Stimulated activated naive CD8-positive, alpha-beta T cell treated with anti-CD3 and anti-CD28 coated beads, Interleukin-15, Interleukin-2, amounts not matched to agents 100 ng/mL and 50 ng/mL, for 24 hours (primary cell): ENCODE results near the gene CSNK2A1.

Source experiments
- H3K27ac Mint-ChIP-seq: one replicate; pipeline ENCODE4 v1.8.0; 2021; ENCODE audit warnings: mild to moderate bottlenecking, mixed read lengths
- H3K27me3 Mint-ChIP-seq: one replicate; pipeline ENCODE4 v1.8.0; 2021; ENCODE audit warnings: mixed read lengths
- H3K36me3 Mint-ChIP-seq: one replicate; pipeline ENCODE4 v1.8.0; 2021; ENCODE audit warnings: low read depth, mixed read lengths
- H3K4me1 Mint-ChIP-seq: one replicate; pipeline ENCODE4 v1.8.0; 2021; ENCODE audit warnings: low read depth, mixed read lengths
- H3K4me3 Mint-ChIP-seq: one replicate; pipeline ENCODE4 v1.8.0; 2021; ENCODE audit warnings: mild to moderate bottlenecking, mixed read lengths
- H3K9me3 Mint-ChIP-seq: one replicate; pipeline ENCODE4 v1.8.0; 2021; ENCODE audit warnings: mixed read lengths

CSNK2A1 gene

GRCh38 chr20:573414-574296, 30.1 kb upstream of the CSNK2A1 start:
- Mint-ChIP-seq H3K4me3 (no peak overlapping the region), H3K9me3 (no peaks in the 10 kb centered on the region), H3K4me1 (peaks cover 2% of the 10 kb centered on the region), H3K27me3 (peaks cover 45% of the 10 kb centered on the region), H3K27ac (no peak overlapping the region), H3K36me3 (no peaks in the 10 kb centered on the region)

- Mint-ChIP-seq H3K27me3 (peaks cover 47% of the 10 kb centered on the region), H3K4me3 (no peak overlapping the region), H3K36me3 (no peaks in the 10 kb centered on the region), H3K27ac (no peak overlapping the region), H3K9me3 (no peaks in the 10 kb centered on the region), H3K4me1 (peaks cover 4% of the 10 kb centered on the region)
These were observed 29.1 kb upstream of the CSNK2A1 start for GRCh38 chr20:572727-573126.

GRCh38 chr20:571754-572441, 28.3 kb upstream of the CSNK2A1 start:
- no peaks in the 10 kb centered on the region for H3K36me3 Mint-ChIP-seq
- H3K9me3 Mint-ChIP-seq, result no peaks in the 10 kb centered on the region
- peaks cover 4% of the 10 kb centered on the region for H3K4me1 Mint-ChIP-seq
- no peak overlapping the region for H3K27ac Mint-ChIP-seq
- H3K4me3 Mint-ChIP-seq, result no peak overlapping the region
- H3K27me3 Mint-ChIP-seq, result peaks cover 52% of the 10 kb centered on the region

GRCh38 chr20:568673-569415, 25.3 kb upstream of the CSNK2A1 start:
- Mint-ChIP-seq H3K4me1 (peaks cover 4% of the 10 kb centered on the region), H3K27ac (no peak overlapping the region), H3K4me3 (no peak overlapping the region), H3K27me3 (peaks cover 41% of the 10 kb centered on the region), H3K9me3 (no peaks in the 10 kb centered on the region), H3K36me3 (no peaks in the 10 kb centered on the region)

GRCh38 chr20:568097-568652, 24.6 kb upstream of the CSNK2A1 start:
- no peak overlapping the region for H3K27ac Mint-ChIP-seq
- no peaks in the 10 kb centered on the region for H3K36me3 Mint-ChIP-seq
- H3K4me3 Mint-ChIP-seq, result no peak overlapping the region
- peaks cover 34% of the 10 kb centered on the region for H3K27me3 Mint-ChIP-seq
- no peaks in the 10 kb centered on the region for H3K9me3 Mint-ChIP-seq
- H3K4me1 Mint-ChIP-seq, result peaks cover 4% of the 10 kb centered on the region

DNA sequence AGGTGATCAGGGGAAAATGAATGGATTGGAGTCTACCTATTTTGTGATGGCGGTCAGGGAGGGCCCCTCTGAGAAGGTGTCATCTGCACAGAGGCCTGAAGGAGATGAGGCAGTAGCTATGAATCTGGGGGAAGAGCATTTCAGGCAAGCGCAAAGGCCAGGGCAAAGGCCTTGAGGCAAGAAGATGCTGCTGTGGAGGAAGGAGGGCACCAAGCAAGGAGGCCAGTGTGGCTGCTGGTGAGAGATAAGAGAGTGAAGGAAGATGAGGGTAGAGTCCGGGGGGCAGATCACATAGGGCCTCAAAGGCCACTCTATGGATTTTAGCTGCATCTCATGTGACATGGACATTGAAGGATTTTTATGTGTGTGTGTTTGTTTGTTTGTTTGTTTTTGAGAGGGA, 20.6 kb upstream of the CSNK2A1 start:
- Mint-ChIP-seq H3K27me3 (peaks cover 24% of the 10 kb centered on the region), H3K27ac (no peak overlapping the region), H3K36me3 (no peaks in the 10 kb centered on the region), H3K9me3 (no peaks in the 10 kb centered on the region), H3K4me1 (peaks cover 4% of the 10 kb centered on the region), H3K4me3 (no peak overlapping the region)

DNA sequence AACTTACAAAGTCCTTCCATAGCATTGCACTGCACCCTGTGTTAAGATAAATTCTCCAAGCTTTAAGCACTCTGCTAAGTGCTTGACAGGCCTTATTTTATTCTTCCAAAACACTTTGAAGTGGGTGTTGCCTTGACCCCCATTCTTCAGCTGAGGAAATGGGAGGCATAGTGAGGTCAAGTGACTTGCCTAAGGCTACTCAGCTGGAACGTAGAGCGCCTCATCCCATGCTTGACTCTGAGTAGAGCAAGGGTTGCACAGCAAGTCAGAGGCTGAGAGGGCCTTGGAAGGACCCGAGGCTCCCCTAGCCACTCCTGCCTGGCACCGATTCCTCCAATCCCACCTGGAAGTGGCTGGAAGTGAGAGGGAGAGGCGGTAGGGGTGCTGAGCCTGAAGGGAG, 19.6 kb upstream of the CSNK2A1 start:
- H3K27me3 Mint-ChIP-seq, result peaks cover 18% of the 10 kb centered on the region
- H3K4me1 Mint-ChIP-seq, result no peaks in the 10 kb centered on the region
- H3K9me3 Mint-ChIP-seq, result no peaks in the 10 kb centered on the region
- no peaks in the 10 kb centered on the region for H3K36me3 Mint-ChIP-seq
- no peak overlapping the region for H3K27ac Mint-ChIP-seq
- no peak overlapping the region for H3K4me3 Mint-ChIP-seq

GRCh38 chr20:562232-562897, 18.8 kb upstream of the CSNK2A1 start:
- Mint-ChIP-seq H3K27me3 (peaks cover 17% of the 10 kb centered on the region), H3K36me3 (no peaks in the 10 kb centered on the region), H3K9me3 (no peaks in the 10 kb centered on the region), H3K4me1 (no peaks in the 10 kb centered on the region), H3K27ac (no peak overlapping the region), H3K4me3 (no peak overlapping the region)

GRCh38 chr20:561437-562231, 18.0 kb upstream of the CSNK2A1 start:
- no peak overlapping the region for H3K27ac Mint-ChIP-seq
- no peak overlapping the region for H3K4me3 Mint-ChIP-seq
- H3K4me1 Mint-ChIP-seq, result no peaks in the 10 kb centered on the region
- H3K36me3 Mint-ChIP-seq, result no peaks in the 10 kb centered on the region
- peaks cover 10% of the 10 kb centered on the region for H3K27me3 Mint-ChIP-seq
- no peaks in the 10 kb centered on the region for H3K9me3 Mint-ChIP-seq

- H3K4me1 Mint-ChIP-seq, result no peaks in the 10 kb centered on the region
- H3K27me3 Mint-ChIP-seq, result peaks cover 10% of the 10 kb centered on the region
- H3K36me3 Mint-ChIP-seq, result no peaks in the 10 kb centered on the region
- H3K27ac Mint-ChIP-seq, result no peak overlapping the region
- H3K9me3 Mint-ChIP-seq, result no peaks in the 10 kb centered on the region
- H3K4me3 Mint-ChIP-seq, result no peak overlapping the region
These were observed 17.1 kb upstream of the CSNK2A1 start for GRCh38 chr20:560680-561079.

GRCh38 chr20:558117-558516, 14.5 kb upstream of the CSNK2A1 start:
- Mint-ChIP-seq H3K4me3 (no peak overlapping the region), H3K27me3 (peaks cover 28% of the 10 kb centered on the region), H3K9me3 (no peaks in the 10 kb centered on the region), H3K36me3 (no peaks in the 10 kb centered on the region), H3K27ac (no peak overlapping the region), H3K4me1 (no peaks in the 10 kb centered on the region)

- H3K36me3 Mint-ChIP-seq, result no peaks in the 10 kb centered on the region
- no peaks in the 10 kb centered on the region for H3K9me3 Mint-ChIP-seq
- H3K27ac Mint-ChIP-seq, result no peak overlapping the region
- no peaks in the 10 kb centered on the region for H3K4me1 Mint-ChIP-seq
- H3K4me3 Mint-ChIP-seq, result no peak overlapping the region
- peaks cover 33% of the 10 kb centered on the region for H3K27me3 Mint-ChIP-seq
These were observed 13.4 kb upstream of the CSNK2A1 start for GRCh38 chr20:556984-557383.

- Mint-ChIP-seq H3K36me3 (no peaks in the 10 kb centered on the region), H3K27ac (no peak overlapping the region), H3K4me1 (no peaks in the 10 kb centered on the region)
These were observed 12.4 kb upstream of the CSNK2A1 start for GRCh38 chr20:555976-556385.

DNA sequence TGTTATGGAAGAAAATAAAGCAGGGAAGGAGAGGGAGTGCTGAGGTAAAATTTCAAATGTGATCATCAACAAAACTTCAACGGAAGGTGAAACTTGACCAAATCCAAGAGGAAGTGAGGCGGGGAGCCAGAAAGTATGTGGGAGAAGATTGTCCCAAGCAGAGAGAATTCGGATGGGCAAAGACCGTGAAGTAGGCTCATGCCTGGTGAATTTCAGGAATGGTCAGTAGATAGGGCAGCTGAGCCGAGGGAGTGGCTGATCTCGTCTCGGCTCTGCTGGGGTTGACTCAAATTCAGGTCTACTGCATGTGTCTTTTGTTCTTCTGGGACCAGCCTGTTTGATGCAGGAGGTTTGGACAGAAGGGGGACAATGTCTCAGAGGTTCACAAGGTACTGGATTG, 7.0 kb upstream of the CSNK2A1 start:
- Mint-ChIP-seq H3K9me3 (no peaks in the 10 kb centered on the region), H3K4me3 (no peak overlapping the region), H3K4me1 (no peaks in the 10 kb centered on the region), H3K36me3 (no peaks in the 10 kb centered on the region), H3K27me3 (peaks cover 56% of the 10 kb centered on the region), H3K27ac (no peak overlapping the region)

More at GRCh38 chr20:555976-556385, 12.4 kb upstream of the CSNK2A1 start:
- Mint-ChIP-seq H3K27me3 (peaks cover 37% of the 10 kb centered on the region), H3K4me3 (no peak overlapping the region), H3K9me3 (no peaks in the 10 kb centered on the region)
